Right lobe of liver (tissue), 4 donors: Measurements from ENCODE around the gene RNF157.
"Not testable (repeated sequence)": the region's sequence is repeated elsewhere in the genome, so short reads cannot be mapped to it uniquely, and the experiment has no call there.

Experiments used
- POLR2A ChIP-seq: fragments of 450-650 bp; IDR thresholded peaks from one replicate; pipeline ENCODE4 v1.6.1; 2017; ENCODE audit warnings: antibody characterized with exemption, mild to moderate bottlenecking
- TF ChIP-seq, protein P1 (sequence below), 4 donors: fragments of 200-600 bp in 3 of 4; fragments of 450-650 bp in 1 of 4; IDR thresholded peaks; one replicate each; pipeline versions ENCODE4 v1.5.1 to v1.8.0; 2016 to 2022; ENCODE audit warnings: antibody characterized with exemption in 4 of 4, mild to moderate bottlenecking in 2 of 4
- donor health status: DM: no; HTN: no; CAD: no.
- donor health status: DM: no; HTN: no; CAD: no.
- donor health status: DM: no; HTN: yes; CAD: no.

DNA sequence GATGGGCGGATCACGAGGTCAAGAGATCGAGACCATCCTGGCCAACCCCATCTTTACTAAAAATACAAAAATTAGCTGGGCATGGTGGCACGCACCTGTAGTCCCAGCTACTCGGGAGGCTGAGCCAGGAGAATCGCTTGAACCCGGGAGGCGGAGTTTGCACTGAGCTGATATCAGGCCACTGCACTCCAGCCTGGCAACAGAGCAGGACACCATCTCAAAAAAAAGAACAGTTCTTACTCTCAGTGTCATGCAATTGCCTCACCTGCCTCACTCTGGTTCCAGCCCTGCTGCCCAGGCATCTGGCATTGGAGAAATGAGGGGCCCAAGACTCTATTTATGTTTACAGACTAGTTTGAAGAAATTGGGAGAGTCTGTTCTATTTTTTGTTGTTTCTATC lies 4.4 kb upstream of the RNF157 start:
- TF ChIP-seq, protein P1, sequence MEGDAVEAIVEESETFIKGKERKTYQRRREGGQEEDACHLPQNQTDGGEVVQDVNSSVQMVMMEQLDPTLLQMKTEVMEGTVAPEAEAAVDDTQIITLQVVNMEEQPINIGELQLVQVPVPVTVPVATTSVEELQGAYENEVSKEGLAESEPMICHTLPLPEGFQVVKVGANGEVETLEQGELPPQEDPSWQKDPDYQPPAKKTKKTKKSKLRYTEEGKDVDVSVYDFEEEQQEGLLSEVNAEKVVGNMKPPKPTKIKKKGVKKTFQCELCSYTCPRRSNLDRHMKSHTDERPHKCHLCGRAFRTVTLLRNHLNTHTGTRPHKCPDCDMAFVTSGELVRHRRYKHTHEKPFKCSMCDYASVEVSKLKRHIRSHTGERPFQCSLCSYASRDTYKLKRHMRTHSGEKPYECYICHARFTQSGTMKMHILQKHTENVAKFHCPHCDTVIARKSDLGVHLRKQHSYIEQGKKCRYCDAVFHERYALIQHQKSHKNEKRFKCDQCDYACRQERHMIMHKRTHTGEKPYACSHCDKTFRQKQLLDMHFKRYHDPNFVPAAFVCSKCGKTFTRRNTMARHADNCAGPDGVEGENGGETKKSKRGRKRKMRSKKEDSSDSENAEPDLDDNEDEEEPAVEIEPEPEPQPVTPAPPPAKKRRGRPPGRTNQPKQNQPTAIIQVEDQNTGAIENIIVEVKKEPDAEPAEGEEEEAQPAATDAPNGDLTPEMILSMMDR (IDR thresholded peaks at IDR 0.05) = not testable (repeated sequence)
- TF ChIP-seq POLR2A = not testable (repeated sequence)
